GM21515 (cell line): Measurements from ENCODE around the gene TLL1.

Experiments used
- ATAC-seq: cut with Tn5 transposase; IDR thresholded peaks from one replicate; pipeline ENCODE4 v1.9.1; 2021; ENCODE audit not compliant: unreplicated experiment

Gene TLL1

DNA sequence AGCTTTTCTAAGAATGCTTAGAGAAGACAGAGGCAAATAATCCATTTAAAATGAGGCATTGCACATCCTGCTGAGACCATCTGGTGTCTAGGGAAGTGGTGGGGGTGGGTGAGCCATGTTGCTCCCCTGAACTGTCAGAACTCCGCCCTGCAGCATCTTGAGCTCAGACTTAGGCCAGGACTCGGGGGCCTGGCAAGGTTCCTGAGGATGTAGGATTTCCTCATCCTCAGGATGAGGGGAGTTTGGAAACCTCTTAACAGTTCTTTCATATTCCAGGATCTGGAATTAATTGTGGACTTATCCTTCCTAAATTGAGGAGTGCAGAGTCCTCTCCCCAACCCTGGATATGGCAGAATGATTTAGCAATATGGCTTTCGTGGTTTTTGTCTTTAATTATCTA, 6.6 kb downstream of the TLL1 start:
- no peak for ATAC-seq

- no peak for ATAC-seq
Observed at GRCh38 chr4:165894159-165894558, 21.1 kb downstream of the TLL1 start.

DNA sequence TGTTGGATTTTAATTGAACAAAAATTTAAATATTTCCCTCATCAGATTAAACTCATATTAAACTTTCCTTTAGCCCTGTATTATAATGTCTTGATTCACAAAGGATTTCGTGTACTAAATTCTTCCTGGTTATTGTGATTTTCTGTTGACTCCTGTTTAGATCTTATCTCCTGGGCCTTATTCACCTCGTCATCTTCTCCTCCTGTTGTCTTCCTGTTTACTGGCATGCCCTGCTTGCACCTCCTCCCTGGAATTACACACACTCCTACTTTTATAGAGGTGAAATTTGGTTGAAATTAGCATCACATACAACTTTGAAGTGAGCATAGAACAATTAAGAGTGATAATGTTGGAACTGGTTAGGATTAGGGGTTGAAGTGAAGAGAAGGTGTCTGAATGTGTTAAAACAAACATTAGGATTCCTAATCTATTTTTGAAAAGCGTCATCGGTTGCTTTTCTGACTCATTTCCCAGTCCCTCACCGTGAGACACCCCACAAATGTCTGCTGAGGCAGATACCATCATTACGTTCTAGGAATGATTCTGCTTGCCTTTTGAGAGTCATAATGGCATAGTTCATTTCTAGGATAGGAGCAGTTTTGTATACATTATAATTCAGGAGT, 32.5 kb downstream of the TLL1 start:
- no peak for ATAC-seq

GRCh38 chr4:165906272-165906671, 33.2 kb downstream of the TLL1 start:
- ATAC-seq, result no peak

- no peak for ATAC-seq
Observed at GRCh38 chr4:165909947-165910346, 36.9 kb downstream of the TLL1 start.

DNA sequence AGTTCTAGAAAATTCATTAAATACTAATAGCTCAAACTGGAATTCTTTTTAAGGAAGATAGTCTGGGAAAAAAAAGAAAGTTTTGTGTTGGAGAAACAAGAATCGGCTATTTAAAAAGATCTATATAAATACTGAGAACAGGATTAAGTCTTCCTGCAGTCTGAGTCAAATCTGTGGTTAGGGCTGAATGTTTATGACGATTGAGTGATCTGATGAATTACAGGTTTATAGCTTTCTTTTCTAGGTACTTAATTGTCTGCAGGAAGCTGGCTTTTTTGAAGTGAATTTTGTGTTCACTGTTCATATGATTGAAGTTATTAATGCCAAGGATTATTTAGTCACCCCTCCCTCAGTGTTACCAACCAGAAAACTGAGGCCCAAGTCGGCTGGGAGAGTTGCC, 42.2 kb downstream of the TLL1 start:
- ATAC-seq, result no peak

GRCh38 chr4:165921546-165921945, 48.5 kb downstream of the TLL1 start:
- ATAC-seq, result no peak

- ATAC-seq, result no peak
Observed at GRCh38 chr4:165922747-165923146, 49.7 kb downstream of the TLL1 start.

GRCh38 chr4:165926307-165926706, 53.3 kb downstream of the TLL1 start:
- no peak for ATAC-seq

GRCh38 chr4:165927366-165927765, 54.3 kb downstream of the TLL1 start:
- no peak for ATAC-seq

DNA sequence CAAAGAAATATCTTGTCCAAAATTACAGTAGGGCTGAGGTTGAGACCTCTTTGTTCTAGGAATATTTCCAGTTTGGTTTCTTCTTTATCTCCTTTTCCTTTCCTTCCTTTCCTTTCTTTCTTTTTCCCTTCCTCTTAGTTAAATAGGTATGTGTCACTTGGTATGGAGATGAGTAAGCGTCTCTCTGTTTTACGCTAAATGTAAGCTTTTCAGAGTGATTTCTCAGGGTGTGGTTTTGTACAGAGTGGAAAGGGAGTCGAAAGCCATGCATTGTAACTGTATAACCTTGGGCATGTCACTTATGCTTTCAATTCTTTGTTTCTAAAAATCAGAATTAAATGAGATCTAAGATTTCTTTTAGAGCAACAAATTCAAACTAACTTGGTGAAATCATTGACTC, 54.8 kb downstream of the TLL1 start:
- no peak for ATAC-seq

DNA sequence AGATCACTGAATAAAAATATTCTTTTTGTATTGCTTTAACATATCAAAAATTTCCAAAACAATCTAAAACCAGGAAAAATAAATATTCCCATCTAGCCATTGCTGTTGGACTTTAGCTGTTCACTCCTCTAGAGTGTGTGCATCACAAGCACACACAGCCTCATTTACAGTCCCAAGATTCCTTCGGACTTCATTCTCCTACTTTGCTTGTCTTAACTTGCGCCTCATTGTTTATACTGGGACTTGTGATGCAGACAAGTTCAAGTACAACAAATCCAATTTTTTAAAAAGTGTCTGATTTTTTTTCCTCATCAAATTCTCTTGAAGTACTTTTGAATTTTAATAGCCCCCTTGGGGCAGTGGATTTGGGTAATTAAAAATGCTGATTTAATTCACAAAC, 55.6 kb downstream of the TLL1 start:
- ATAC-seq, result no peak

DNA sequence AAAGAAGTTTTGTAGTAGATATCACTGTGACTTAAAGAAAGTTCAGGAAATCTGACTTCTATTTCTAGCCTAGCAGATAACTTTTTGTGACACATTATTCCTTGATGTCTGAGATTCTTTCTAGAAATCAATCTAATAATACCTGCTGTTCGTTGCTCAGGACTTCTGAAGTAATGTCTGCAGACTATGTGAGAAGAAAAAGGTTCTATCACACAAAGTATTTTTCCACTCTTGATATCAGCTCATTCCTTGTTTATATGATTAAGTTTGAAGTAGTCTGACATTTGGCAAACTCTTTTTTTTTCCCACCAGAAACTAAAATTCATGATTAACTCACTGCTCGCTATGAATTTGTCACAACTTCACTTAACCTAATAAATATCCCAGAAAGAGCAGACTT, 56.6 kb downstream of the TLL1 start:
- ATAC-seq, result no peak

- no peak for ATAC-seq
Observed at GRCh38 chr4:165931741-165932140, 58.7 kb downstream of the TLL1 start.

GRCh38 chr4:165944900-165945299, 71.9 kb downstream of the TLL1 start:
- no peak for ATAC-seq

GRCh38 chr4:165945991-165946390, 73.0 kb downstream of the TLL1 start:
- ATAC-seq, result no peak

GRCh38 chr4:165947019-165947418, 74.0 kb downstream of the TLL1 start:
- ATAC-seq, result no peak

DNA sequence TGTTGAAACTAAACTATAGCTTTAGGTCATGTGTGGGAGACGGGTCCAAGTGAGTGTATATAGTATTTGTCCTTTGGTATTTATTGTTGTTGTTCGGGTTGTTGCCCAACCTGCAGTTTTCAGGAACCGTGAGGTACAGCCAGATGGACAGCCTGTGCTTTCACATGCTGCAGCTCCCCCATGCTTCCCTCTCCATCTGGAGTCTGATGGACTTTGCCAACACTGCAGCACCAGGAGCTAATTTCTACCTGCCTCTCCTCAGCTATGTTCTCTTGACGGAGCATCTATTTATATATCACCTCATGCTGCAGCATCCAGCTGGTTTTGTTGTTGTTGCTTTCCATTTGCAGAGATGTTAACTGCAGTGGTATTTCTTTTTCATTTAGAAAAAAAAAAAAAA, 80.1 kb downstream of the TLL1 start:
- no peak for ATAC-seq

GRCh38 chr4:165963621-165964020, 90.6 kb downstream of the TLL1 start:
- no peak for ATAC-seq

GRCh38 chr4:165964591-165964990, 91.6 kb downstream of the TLL1 start:
- no peak for ATAC-seq

GRCh38 chr4:165965503-165965902, 92.5 kb downstream of the TLL1 start:
- no peak for ATAC-seq

GRCh38 chr4:165966833-165967232, 93.8 kb downstream of the TLL1 start:
- no peak for ATAC-seq

DNA sequence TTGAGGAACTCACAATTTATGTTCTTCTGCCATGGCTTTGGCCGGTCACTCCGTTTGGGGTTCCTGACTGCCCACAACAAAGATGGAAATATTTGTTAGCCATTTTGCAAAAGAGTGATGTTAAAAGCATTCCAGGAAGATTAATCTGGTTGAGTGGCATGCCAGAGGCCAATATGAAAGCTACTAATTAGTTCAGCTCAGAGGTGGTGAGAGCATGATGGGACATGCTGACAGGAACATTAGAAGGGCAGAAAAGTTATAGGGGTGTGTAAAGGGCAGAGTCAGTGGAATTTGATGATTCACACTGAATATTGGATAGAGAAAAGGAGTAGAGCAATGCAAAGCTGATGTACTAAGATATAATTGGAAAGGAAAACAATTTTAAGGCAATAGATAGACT, 94.4 kb downstream of the TLL1 start:
- no peak for ATAC-seq
